GM21825 (cell line): ENCODE measurements around the gene BCAR1.
A peak's percentile ranks its signal among the peaks of the same experiment; 100 is the strongest.
"Not testable (repeated sequence)": the region's sequence is repeated elsewhere in the genome, so short reads cannot be mapped to it uniquely, and the experiment has no call there.

ENCODE experiments used
- ATAC-seq: cut with Tn5 transposase; IDR thresholded peaks from one replicate; pipeline ENCODE4 v1.9.1; 2021; ENCODE audit warnings: mild to moderate bottlenecking, moderate library complexity; ENCODE audit not compliant: unreplicated experiment

BCAR1 gene, protein sequence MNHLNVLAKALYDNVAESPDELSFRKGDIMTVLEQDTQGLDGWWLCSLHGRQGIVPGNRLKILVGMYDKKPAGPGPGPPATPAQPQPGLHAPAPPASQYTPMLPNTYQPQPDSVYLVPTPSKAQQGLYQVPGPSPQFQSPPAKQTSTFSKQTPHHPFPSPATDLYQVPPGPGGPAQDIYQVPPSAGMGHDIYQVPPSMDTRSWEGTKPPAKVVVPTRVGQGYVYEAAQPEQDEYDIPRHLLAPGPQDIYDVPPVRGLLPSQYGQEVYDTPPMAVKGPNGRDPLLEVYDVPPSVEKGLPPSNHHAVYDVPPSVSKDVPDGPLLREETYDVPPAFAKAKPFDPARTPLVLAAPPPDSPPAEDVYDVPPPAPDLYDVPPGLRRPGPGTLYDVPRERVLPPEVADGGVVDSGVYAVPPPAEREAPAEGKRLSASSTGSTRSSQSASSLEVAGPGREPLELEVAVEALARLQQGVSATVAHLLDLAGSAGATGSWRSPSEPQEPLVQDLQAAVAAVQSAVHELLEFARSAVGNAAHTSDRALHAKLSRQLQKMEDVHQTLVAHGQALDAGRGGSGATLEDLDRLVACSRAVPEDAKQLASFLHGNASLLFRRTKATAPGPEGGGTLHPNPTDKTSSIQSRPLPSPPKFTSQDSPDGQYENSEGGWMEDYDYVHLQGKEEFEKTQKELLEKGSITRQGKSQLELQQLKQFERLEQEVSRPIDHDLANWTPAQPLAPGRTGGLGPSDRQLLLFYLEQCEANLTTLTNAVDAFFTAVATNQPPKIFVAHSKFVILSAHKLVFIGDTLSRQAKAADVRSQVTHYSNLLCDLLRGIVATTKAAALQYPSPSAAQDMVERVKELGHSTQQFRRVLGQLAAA

DNA sequence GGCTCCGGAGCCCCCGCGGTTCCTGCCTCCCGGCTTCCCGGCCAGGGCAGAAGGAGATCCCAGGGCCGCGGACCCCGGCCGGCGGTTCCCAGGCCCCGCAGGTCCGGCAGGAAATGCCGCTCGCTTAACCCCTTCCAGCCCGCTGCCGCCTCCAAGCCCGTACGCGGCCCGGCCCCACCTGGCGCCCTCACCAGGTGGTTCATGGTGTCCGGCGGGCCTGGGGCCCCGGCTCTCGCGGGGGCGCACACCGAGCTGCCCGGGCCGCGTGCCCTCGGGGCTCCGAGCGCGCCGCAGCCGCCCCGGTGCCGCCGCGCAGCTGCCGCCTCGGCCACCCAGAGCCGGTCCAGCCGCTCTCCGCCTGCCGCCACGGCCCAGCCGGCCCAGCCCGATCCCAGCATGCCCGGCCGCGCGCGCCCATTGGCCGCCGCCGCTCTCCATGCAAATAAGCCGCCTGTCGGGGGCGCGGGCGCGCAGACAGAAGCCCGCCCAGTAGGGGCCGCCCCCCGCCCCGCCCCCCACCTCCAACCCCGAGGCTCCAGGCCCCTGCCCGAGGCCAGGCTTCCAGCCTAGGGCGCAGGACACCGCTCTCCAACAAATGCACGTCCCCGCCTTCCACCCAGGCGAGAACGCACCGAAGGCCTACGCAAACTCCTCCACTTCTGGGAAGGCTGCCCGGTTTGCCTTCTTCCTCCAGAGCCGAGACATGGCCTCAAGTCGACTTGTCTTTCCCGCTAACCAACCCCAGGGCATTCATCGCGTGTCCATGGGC, at the start of gene BCAR1:
Gene BCAR1 (minus strand): TSS at position 345 of the 769 bp plus-strand sequence. CDS start 142 bp downstream, at position 203.
- peak; percentile 73 for ATAC-seq

DNA sequence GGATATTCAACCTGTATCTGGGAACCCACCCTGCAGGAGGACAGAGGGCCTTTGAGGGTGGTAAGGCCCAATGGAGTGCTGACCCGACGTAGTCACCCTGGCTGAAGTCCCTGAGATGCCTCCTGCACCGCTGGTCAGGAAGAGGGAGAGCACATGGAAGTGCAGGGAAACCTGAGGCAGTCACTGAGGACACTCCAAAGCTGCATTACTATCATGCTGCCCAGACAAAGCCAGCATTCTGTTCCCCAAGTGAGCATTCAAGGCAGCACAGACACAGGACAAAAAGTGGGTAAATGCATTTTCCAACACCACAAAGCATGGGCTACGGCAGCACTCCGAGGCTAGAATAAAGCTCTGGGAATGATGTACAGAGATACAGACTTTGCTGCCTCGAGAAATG, 46.8 kb upstream of the BCAR1 start:
- no peak for ATAC-seq

DNA sequence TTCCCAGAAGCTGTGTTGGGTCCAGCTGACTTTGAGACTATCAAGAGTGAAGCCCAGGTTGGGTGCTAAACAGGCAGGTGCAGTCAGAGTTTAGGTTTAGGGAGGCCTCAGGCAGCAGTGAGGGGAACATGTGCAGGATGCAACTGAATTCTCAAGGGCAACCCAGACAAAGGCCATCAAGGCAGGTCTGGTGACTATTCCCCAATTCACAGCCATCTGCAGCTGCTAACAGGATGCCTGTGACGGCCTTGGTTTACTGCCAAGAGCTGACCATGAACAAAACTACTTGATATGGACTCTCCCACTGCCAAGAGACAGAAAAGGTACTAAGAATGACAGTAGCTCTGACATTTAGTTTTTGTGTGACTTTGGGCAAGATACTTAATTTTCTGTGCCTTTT, 45.2 kb upstream of the BCAR1 start:
- no peak for ATAC-seq

DNA sequence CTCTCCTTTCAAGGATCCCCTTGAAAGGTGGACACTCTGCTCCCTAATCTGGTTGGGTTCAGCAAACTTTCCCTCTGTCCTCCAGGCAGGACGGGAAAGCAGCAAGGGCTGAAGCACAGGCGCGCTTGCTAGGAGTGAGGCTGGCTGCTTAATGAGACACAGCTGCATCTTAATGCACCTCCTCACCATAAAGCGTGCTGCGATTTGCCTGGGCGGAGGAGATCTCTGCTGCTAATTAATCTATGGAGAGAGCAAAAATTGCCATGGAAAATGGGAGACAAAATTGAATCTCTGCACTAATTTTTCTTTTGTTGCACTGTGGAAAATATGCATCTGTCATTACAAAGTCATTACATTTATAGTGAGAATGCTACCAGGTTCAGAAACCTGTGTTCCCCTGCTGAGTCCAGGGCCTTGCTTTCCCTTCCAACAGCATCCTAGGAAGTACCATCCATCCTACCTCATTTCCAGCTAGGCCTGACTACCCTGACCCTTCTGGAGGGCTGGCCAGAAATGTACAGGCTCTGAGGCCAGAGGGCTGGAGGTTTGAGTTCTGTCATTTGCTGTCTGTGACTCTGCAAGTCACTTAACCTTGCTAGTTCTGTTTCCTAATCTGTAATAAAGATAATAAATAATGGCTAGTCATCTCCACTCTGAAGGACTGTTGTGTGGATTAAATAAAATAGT, 43.5 kb upstream of the BCAR1 start:
- no peak for ATAC-seq

DNA sequence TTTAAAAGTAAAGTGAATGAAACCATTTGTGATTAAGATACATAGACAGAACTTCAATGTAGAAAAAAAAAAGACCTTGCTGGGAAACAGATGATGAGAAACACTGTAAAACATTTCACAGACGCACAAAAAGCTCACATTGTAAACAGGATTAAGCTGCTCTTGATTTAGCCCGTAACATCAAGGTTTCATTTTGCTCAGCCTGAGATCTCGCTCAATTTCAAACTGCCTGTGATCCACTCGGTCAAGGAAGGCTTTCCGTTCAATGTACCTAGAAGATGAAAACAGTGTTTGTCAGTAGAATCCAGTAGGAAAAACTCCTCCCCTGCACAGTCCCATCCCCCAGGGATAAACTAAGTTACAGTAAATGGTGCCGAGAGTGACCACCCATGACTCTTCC, 42.3 kb upstream of the BCAR1 start:
- ATAC-seq: no peak

DNA sequence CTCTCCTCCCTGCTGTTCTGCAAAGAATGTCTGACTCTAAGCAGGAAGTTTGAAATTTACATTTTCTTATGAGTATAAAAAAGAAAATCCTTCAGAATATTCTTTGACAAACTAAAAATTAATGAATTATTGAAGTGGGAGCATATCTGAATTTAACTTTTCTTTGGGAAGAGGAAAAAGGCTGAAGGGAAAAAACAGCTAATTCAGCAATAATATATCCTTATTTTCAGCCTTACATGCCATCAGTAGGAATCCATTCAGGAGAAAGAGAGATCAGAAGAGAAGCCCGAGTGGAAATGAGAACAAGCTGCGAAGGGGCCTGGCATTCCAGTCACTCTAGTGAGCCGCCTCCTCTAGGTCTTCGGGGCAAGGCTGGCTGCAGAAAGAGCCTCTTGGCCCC, 41.7 kb upstream of the BCAR1 start:
- no peak for ATAC-seq

DNA sequence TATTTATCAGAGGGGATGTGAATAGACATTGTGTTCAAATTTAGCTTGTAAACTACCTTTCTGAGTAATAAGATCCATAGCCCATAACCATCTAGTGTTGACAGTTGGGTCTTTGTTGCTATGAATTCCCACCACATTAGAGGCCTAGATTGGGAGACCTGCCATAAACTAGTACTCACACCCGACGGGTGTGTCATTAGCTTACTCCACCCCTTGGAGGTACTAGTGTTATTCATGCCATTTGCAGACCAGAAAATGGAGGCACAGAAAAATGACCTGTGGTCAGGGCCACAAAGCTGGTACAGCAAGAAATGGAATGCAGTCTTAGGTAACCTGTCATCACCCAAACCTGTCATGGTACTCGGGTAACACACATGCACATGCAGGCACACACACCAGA, 41.3 kb upstream of the BCAR1 start:
- ATAC-seq: no peak

DNA sequence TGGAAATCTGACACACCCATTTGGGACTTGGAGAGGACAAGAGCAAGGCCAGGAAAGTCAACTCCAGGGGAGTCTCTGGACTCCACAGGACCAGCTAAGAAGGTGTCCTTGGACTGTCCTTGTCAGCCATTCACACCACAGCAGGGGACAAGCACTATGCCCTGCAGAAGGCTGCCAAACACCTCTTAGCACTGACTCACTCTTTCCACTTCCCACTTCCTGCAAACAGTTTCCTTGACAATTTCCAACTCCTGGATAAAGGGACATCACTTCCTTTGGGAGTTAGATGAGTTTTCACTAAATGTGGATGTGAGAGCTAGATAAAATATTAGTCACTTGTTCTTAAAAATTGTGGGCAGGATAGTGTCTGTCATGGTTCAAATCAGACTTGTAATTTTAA, 37.8 kb upstream of the BCAR1 start:
- no peak for ATAC-seq

DNA sequence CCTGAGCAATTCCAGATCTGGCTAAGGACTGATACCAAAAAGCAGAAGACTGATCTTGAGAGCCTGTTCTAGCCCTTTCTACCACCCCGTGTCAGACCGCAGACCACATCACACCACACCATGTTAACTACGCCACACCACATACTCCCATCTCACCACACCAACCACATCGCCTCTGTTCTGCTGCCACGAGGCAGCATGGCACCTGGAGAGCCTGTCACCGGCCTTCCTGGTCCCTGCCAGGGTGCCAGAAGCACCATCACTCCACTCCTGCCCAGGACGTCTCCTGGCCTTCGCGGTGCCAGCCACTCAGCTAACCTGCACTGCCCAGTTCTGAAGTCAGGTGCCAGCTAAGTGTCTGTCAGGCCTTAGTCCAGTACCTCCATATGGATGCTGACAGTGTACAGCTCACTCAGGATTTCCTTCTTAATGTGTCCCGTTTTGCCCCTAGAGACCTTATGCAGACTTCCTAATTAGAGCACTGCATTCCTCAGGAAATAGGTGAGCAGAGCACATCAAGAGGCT, 37.2 kb upstream of the BCAR1 start:
- no peak for ATAC-seq

DNA sequence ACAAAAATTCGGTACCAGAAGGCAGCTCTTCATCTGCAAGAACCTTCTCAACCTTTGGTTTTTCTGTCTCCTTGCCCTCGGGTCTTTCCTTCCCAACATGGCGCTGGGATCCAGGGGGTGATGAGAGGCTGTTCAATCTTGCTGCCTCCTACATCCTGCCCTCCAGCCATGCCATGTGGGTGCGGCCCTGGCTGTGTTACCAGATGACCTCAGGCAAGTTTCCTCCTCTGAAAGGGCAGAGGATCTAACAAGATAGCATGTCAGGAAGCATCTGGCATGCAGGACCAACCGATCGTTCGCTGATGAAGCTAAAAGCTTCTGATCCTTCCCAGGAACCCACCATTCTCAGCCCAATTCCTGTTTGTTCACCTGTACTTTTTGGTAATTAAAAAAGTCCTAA, 36.8 kb upstream of the BCAR1 start:
- no peak for ATAC-seq

DNA sequence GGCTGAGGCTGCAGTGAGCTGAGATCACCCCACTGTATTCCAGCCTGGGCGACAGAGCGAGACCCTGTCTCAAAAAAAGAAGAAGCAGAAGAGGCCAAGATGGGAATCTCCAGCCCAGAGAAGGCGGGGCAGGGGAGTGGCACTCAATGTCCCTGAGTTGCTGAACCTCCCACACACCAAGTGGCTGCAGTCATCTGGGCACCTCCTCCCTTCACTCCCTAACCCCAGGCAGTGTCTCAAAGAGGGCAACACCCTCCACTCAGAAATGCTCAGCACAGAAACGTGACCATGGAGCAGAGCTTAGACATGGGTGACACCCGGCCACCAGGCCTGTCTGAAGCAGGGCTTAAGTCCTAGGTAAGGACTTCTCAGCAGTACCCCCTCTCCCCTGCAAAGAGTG, 36.3 kb upstream of the BCAR1 start:
- no peak for ATAC-seq

DNA sequence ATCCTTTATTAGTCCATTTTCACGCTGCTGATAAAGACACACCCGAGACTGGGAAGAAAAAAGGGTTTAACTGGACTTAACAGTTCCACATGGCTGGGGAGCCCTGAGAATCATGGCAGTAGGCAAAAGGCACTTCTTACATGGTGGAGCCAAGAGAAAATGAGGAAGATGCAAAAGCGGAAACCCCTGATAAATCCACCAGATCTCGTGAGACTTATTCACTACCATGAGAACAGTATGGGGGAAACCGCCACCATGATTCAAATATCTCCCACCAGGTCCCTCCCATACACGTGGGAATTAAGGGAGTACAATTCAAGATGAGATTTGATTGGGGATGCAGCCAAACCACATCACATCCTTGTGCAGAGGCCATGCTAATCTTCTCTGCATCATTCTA, 35.0 kb upstream of the BCAR1 start:
- ATAC-seq: no peak

DNA sequence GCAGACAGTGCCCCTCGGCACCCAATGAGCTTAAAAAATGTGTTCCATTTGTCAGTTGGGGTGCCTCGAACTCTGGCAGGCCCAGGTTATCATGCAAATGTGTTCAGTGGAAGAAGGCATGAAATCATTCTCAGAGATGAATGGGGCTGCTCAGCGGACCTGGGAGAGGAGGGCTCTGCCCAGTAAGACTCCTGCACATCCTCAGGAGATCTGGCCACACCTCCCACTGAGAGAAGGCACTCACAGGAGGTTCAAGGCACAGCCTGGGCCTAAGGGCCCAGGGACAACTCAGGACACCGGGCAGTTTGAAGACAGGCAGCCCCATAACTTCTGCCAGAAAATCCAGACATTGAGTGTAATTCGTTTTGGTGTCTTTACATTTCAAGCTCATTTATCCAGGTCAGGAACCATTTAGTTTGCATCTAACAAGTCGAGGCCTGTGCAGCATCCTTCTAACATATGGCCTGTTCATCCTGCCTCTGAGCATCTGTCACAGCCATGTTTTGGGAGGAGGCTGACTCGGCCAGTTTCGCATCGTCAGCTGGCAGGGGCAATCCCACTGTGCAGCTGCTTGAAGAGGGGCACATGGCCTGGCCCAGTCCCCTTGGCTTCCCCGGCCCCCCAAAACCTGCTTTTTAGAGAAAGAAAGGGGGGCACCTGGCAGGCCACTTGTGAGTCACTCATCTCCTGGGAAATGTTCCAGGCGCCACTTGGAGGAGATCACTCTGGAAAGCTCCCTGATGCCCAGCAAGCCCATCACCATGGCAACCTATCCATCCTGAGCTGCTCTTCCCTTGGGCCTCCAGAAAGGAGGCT, 31.2 kb upstream of the BCAR1 start:
- ATAC-seq: no peak

DNA sequence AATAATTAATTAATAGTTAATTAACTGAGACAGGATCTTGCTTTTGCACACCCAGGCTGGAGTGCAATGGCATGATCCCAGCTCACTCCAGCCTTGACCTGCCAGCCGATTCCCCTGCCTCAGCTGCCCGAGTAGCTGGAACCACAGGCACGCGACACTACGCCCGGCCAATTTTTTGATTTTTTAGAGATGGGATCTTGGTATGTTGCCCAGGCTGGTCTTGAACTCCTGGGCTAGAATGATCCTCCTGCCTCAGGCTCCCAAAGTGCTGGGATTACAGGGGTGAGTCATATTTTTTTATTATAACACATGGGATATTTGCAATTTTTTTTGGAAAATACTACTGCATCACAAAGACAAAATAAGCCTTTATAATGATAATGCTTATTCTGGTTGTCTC, 30.4 kb upstream of the BCAR1 start:
- no peak for ATAC-seq

DNA sequence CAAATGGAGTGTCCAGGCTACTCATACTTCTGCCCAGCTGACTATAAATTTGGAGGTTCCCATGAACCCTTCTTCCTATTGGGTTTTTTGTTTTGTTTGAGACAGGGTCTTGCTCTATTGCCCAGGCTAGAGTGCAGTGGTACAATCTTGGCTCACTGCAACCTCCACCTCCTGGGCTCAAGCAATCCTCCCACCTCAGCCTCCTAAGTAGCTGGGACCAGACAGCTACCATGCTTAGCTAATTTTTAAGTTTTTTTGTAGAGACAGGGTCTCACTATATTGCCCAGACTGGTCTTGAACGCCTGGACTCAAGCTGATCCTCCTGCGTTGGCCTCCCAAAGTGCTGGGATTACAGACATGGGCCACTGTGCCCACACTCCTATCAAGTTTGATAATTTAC, 29.6 kb upstream of the BCAR1 start:
- not testable (repeated sequence) for ATAC-seq

DNA sequence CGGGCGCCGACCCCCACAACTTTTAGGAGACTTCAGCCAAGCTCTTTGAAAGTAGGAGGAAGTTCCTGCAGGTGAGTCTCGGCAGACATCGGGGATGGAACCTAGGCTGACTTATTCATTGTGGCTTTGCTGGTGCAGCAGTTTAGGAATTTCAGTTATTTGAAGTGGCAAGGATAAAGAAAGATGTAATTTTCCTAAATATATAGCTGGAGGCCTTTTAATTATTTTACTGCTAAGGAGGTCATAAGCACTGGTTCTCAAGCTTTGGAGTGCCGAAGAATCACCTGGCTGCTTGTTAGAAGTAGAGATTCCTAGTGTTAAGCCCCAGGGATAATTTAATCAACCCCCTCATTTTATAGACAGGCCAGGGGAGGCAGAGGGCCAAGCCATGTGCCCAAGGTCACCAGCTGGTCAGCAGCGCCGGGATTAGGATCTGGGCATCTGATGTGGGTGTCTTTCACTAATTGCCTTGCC, 28.9 kb upstream of the BCAR1 start:
- ATAC-seq: no peak

DNA sequence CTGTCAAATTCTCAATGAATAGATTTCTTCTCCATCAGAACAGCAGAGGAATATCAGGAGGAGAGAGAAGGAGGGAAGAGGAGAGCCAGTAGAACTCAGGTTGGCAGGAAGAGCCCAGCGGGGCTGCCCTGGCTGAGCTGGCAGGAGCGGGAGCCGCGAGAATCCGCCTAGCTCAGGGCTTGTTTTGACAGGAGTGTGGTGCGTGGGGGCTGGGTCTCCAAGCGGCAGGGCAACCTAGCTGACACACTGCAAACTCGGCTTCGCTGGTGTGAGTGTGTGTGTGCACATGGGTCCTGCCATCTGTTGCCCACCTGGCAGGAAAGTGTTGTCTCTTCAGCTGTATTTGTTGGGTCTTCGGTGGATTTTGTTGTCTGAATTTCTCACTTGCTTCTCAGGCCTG, 27.9 kb upstream of the BCAR1 start:
- no peak for ATAC-seq

DNA sequence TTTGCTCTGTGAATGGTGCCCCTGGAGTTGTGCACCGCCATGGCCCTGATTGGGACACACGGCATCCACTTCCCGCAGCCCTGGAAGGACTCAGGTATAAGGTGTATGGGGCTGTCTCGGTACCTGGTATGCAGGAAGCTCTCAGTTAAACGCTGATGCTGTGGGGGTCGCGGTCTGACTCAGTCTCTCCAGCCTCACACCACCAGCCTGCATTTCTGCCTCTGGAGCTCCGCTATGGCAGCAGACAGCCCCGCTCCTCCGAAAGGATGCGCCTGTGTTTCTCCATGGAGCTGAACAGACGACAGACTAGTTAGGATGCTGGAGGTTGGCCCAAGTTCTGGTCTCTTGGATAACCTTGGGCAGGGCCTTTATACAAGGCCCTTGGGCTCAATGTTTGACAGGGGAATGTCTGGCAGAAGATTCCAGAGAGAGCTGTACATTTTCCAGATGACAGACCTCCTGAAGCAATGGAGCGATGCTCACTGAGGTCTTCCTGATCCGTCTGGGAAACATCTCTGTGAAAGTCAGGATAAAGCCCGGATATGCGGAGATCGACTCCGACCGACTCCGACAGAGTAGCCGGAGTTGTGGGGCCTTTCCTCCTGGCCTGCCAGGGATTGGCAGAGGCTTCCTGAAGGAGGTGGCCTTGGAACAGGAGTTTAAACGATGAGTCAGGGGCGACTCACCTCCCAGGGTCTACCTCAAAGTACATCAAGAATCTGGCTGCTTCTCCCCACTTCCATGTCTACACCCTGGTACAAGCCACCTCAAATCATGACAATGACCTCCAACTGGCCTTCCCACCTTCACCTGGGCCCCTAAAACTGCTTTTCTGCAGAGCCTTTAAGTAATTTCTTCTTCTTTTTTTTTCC, 21.9 kb upstream of the BCAR1 start:
- no peak for ATAC-seq

DNA sequence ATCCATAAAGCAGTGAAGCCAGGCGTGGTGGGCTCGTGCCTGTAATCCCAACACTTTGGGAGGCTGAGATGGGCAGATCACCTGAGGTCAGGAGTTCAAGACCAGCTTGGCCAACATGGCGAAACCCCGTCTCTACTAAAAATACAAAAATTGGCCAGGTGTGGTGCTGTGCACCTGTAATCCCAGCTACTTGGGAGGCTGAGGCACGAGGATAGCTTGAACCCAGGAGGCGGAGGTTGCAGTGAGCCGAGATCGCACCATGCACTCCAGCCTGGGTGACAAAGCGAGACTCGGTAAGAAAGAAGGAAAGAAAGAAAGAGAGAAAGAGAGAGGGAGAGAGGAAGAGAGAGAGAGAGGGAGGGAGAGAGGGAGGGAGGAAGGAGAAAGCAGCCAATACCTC, 21.2 kb upstream of the BCAR1 start:
- ATAC-seq: not testable (repeated sequence)
